Hepatocyte (in vitro differentiated cells): ENCODE data around the gene PTPRE.

ENCODE experiments used
- CTCF ChIP-seq: fragments of 200-600 bp; sonication (generic); IDR thresholded peaks from 2 replicates; pipeline ENCODE4 v1.5.1; 2016; ENCODE audit warnings: antibody characterized with exemption, mild to moderate bottlenecking; ENCODE audit not compliant: poor library complexity
- EZH2phosphoT487 ChIP-seq: fragments of 200-600 bp; sonication (generic); IDR thresholded peaks from one replicate; pipeline ENCODE4 v1.6.1; 2018; ENCODE audit warnings: antibody characterized with exemption, mild to moderate bottlenecking, low read depth, moderate library complexity; ENCODE audit not compliant: unreplicated experiment, severe bottlenecking

GRCh38 chr10:128096486-128097199 lies 189.7 kb downstream of the PTPRE start:
- TF ChIP-seq CTCF (no peak), EZH2phosphoT487 (no peak)
